Coronary artery (tissue), 2 donors: ENCODE measurements around the gene STK11IP.

Experiments
- DNase-seq: peaks from one replicate; pipeline ENCODE4 v3.0.0-alpha.2; 2017; ENCODE audit warnings: low spot score
- H3K27ac ChIP-seq, 2 donors: fragments of 200-600 bp; sonication (generic); one replicate each; pipeline ENCODE4 v1.5.1; 2016 to 2019
- H3K4me3 ChIP-seq: fragments of 200-600 bp; sonication (generic); 2 replicates; pipeline ENCODE4 v1.5.1; 2016; ENCODE audit warnings: mild to moderate bottlenecking, moderate library complexity
- TF ChIP-seq, protein P1 (sequence below): fragments of 200-600 bp; sonication (generic); IDR thresholded peaks from one replicate; pipeline ENCODE4 v1.5.1; 2019; ENCODE audit warnings: antibody characterized with exemption

STK11IP gene

DNA sequence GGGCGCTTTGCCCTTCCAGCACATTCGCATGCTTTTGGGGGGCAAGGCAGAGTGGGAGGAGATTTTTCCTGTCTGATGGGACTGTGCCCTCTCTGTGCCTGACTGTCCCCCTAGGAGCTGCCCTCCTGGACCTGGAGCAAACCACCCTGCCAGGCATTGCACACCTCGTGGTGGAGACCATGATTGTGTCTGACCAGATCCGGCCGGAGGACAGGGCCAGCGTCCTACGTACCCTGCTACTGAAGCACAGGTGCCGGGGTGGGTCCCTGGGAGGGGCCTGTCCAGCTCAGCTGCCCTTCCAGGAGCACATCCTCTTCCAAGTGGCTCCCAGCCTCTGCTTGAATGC is 35.1 kb downstream of the STK11IP start:
- TF ChIP-seq, protein P1, sequence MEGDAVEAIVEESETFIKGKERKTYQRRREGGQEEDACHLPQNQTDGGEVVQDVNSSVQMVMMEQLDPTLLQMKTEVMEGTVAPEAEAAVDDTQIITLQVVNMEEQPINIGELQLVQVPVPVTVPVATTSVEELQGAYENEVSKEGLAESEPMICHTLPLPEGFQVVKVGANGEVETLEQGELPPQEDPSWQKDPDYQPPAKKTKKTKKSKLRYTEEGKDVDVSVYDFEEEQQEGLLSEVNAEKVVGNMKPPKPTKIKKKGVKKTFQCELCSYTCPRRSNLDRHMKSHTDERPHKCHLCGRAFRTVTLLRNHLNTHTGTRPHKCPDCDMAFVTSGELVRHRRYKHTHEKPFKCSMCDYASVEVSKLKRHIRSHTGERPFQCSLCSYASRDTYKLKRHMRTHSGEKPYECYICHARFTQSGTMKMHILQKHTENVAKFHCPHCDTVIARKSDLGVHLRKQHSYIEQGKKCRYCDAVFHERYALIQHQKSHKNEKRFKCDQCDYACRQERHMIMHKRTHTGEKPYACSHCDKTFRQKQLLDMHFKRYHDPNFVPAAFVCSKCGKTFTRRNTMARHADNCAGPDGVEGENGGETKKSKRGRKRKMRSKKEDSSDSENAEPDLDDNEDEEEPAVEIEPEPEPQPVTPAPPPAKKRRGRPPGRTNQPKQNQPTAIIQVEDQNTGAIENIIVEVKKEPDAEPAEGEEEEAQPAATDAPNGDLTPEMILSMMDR = no peak
- DNase-seq = no peak
- Histone ChIP-seq H3K27ac (no peak overlapping the region), H3K4me3 (no peak overlapping the region)

DNA sequence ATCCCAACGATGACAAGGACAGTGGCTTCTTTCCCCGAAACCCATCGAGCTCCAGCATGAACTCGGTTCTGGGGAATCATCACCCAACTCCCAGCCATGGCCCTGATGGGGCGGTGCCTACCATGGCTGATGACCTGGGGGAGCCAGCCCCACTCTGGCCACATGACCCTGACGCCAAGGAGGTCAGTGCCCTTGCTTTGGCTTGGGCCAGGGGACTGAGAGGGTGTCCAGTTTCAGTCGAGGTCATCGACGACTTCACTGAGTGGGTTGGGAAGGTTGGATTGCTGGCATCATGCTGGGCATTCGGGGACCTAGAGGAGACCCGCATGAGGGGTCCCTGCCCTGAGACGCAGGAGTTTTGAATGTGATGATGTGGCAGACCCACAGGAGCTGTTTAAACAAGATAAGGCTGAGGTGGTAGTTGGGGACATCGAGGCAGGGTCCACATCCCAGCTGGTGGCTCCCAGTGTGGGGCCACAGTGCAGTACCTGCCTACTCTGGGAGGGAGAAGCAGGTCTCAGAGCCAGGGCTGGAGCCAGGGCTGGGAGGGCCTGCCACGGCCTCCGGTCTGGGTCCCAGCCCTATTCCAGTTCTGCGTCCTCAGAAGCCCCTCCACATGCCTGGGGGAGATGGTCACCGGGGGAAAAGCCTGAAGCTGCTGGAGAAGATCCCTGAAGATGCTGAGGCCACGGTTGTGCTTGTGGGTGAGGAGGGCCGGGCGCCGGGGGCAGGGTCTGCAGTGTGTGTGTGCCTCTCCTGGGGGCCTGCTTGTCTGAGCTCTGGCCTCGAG is 35.8 kb downstream of the STK11IP start:
- Histone ChIP-seq H3K4me3 (no peak overlapping the region), H3K27ac (no peak overlapping the region)
- DNase-seq = peak; percentile 59
- TF ChIP-seq, protein P1 = no peak

DNA sequence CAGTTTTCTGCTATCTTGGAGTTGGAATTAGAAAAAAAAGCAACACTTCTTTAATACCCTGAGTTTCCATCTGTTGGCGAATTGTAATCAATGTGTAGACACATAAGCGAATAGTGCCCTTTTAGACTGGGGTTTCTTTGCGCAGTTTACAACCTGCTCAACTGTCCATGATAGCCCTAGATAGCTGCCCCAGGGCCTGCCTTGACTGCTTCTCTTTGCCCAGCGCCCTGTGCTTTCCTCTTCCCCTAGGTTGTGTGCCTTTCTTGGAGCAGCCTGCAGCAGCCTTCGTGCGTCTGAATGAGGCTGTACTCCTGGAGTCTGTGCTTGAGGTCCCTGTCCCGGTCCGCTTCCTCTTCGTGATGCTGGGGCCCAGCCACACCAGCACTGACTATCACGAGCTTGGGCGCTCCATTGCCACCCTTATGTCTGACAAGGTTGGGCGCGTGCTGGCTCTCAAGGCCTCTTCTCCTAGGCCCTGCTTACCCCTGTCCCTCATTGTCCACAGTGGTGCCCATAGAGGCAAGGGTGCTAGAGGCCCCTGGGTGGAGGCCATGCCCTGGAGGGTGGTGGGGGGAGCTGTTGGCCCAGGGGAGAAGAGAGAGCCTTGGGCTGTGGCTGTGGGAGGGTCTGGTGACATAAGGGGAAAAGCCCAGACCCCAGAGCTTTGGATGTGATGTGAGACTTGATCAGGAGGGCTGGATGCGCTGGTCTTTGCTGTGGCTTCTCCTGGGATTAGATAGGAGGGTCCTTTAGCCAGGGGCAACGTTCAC is 36.7 kb downstream of the STK11IP start:
- Histone ChIP-seq H3K4me3 (no peak overlapping the region), H3K27ac (no peak overlapping the region)
- DNase-seq = peak; percentile 52
- TF ChIP-seq, protein P1 = no peak

DNA sequence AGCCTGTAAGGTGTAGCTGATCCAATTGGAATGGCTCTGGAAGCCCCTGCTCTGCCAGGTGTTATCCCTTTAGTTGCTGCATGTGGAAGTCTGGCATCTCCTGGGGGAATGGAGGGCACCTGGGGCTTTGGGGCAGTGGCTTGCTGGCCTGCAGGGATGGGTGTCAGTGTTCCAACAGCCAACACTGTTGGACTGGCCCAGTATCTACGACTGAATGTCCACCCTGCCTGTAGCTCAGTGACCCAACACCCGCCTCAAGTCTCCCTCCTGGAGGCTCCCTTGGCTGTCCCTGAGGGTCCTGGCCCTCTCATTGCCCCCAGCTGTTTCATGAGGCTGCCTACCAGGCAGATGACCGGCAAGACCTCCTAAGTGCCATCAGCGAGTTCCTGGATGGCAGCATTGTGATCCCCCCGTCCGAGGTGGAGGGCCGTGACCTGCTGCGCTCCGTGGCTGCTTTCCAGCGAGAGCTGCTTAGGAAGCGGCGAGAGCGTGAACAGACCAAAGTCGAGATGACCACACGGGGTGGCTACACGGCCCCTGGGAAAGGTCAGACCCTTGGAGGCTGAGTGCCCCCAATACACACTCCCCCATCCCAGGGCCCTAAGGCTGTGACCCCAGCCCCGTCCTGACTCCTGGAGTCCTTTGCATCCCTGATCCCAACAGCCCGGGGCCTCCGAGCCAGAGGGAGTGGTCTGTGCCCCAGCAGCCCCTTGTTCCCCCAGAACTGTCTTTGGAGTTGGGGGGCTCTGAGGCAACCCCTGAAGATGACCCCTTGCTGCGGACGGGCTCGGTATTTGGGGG is 37.5 kb downstream of the STK11IP start:
- Histone ChIP-seq H3K27ac (no peak overlapping the region), H3K4me3 (no peak overlapping the region)
- peak; percentile 55 for DNase-seq
- TF ChIP-seq, protein P1 = no peak

DNA sequence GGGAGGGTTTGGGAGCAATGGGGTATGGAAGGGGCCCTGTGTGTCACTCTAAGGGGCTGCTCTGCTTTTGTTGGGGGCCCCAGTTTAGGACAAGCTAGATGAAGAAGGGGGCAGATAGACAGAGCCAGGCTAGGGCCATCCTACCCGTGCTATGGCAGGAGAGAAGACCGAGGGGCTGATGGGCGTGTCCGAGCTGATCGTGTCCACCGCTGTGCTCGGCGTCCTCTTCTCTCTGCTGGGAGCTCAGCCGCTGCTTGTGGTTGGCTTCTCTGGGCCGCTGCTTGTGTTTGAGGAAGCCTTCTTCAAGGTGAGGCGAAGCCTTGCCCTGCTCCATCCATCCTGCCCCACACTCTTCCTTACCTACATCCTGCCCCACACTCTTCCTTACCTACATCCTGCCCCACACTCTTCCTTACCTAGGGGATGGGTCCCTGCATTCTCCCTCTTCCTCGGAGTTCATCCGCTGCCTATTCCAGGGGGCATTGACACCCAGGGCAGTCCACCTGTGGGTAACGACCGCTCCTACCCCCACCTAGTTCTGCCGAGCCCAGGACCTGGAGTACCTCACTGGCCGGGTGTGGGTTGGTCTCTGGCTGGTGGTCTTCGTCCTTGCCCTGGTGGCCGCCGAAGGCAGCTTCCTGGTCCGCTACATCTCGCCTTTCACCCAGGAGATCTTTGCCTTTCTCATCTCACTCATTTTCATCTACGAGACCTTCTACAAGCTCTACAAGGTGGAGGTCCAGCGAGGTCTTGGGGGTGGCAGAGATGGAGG is 38.7 kb downstream of the STK11IP start:
- H3K27ac ChIP-seq = no peak overlapping the region
- peak; percentile 9 for DNase-seq
- TF ChIP-seq, protein P1 = no peak
- H3K4me3 ChIP-seq = no peak overlapping the region

DNA sequence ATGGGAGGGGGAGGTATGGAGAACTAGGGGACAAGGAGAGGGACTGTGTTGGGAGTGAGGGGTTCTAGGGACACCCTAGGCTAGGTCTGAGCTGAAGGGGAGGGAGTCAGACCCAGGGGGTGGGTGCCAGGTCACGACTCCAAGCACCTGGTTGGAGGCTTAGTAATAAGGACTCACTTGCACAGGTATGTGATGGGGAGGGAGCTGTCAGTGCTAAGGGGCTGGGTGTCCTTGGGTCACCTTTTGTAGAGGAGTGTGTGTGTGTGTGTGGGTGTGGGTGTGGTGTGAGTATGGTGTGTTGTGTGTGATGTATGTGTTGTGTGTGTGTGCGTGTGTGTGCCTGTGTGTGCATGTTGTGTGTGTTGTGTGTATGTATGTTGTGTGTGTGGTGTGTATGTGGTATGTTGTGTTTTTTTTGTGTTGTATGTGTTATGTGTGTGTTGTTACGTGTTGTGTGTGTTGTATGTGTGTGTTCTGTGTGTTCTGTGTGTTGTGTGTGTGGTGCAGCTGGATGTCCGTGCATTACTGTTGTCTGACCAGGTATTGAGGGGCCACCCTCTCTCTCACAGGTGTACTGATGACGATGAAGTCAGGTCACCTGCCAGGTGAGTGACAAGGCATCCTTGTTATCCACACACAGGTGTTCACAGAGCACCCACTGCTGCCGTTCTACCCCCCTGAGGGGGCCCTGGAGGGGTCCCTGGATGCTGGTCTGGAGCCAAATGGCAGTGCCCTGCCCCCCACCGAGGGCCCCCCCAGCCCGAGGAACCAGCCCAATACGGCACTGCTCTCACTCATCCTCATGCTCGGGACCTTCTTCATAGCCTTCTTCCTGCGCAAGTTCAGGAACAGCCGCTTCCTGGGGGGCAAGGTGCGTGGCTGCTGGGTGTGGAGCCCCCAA is 39.5 kb downstream of the STK11IP start:
- Histone ChIP-seq H3K4me3 (no peak overlapping the region), H3K27ac (no peak overlapping the region)
- DNase-seq = no peak
- TF ChIP-seq, protein P1 = no peak
